K562 (cell line): ENCODE data around the gene MAP3K6. TPM values are rescaled to one million over a fixed set of nuclear protein-coding genes. Genes with fewer than 3 reads are reported as not detected.

Experiments used
- CHD2 ChIP-seq: IDR thresholded peaks from 2 replicates; pipeline ENCODE4 v1.6.1; 2011; ENCODE audit warnings: low read depth, low read length
- CREM ChIP-seq: IDR thresholded peaks from 2 replicates; pipeline ENCODE4 v1.6.1; 2014; ENCODE audit warnings: antibody characterized with exemption, low read depth
- EGR1 ChIP-seq: fragments of 450-650 bp; conservative IDR thresholded peaks from 2 replicates; pipeline ENCODE4 v1.6.1; 2017; ENCODE audit warnings: mild to moderate bottlenecking
- ESRRA ChIP-seq: fragments of 450-650 bp; IDR thresholded peaks from 2 replicates; pipeline ENCODE4 v1.6.1; 2014; ENCODE audit warnings: low read depth, mild to moderate bottlenecking, moderate library complexity, borderline replicate concordance
- NFATC3 ChIP-seq: fragments of 450-650 bp; IDR thresholded peaks from 2 replicates; pipeline ENCODE4 v1.6.1; 2017; ENCODE audit warnings: mild to moderate bottlenecking
- OTX1 ChIP-seq: fragments of 450-650 bp; formaldehyde crosslinking; IDR thresholded peaks from 2 replicates; pipeline ENCODE4 v1.4.0; 2022; ENCODE audit warnings: mild to moderate bottlenecking
- PHF21A ChIP-seq: fragments of 450-650 bp; IDR thresholded peaks from 2 replicates; pipeline ENCODE4 v1.6.1; 2017; ENCODE audit warnings: low read depth, borderline replicate concordance
- RUNX1 ChIP-seq: sonication (generic); IDR thresholded peaks from 2 replicates; pipeline ENCODE4 v1.6.1; 2016; ENCODE audit warnings: antibody characterized with exemption, low read depth
- SAFB ChIP-seq: fragments of 200-400 bp; formaldehyde crosslinking; IDR thresholded peaks from 2 replicates; pipeline ENCODE4 v1.6.1; 2017; ENCODE audit warnings: low read depth, low read length, borderline replicate concordance
- SETDB1 ChIP-seq: IDR thresholded peaks from one replicate; pipeline ENCODE4 v1.6.1; 2012; ENCODE audit warnings: low read length, control low read depth, inconsistent platforms
- ZNF197 ChIP-seq: fragments of 200-800 bp; sonication (Bioruptor generic); IDR thresholded peaks from 2 replicates; pipeline ENCODE4 v1.6.1; 2016; ENCODE audit warnings: low read depth, missing genetic modification characterization, missing compliant biosample characterization
- polyA plus RNA-seq, 8 experiments: library from polyadenylated mRNA; depleted of rRNA in 4 of 8; stranded (reverse) in 5 of 8; unstranded in 3 of 8; fragments of >200 nt; fragmentation: Nextera tagmentation in 2 of 8; fragmentation: Illumina TruSeq in 1 of 8; extraction: Ambion mirVana in 2 of 8; extraction: Trizol in 1 of 8; gene quantifications; 2 replicates each; pipeline versions ENCODE4 v1.2.1 to v1.2.3, GENCODE V29; 2011 to 2014; ENCODE audit warnings: inconsistent platforms in 1 of 8, missing spikeins in 1 of 8
- total RNA-seq, 7 experiments: library from RNA; depleted of rRNA in 6 of 7; stranded (reverse); fragments of >200 nt in 6 of 7; fragmentation: Illumina TruSeq in 2 of 7; extraction: Trizol in 2 of 7; gene quantifications; 2 replicates each; pipeline versions ENCODE4 v1.2.1 to v1.2.3, GENCODE V29; 2011 to 2021; ENCODE audit warnings: low replicate concordance in 1 of 7
- TF ChIP-seq, protein P1 (sequence below): fragments of 200-600 bp; sonication (generic); IDR thresholded peaks from one replicate; pipeline ENCODE4 v1.6.1; 2012; ENCODE audit warnings: mild to moderate bottlenecking, low read depth, low read length, inconsistent platforms
- TF ChIP-seq, protein P2 (sequence below): fragments of 450-650 bp; IDR thresholded peaks from 2 replicates; pipeline ENCODE4 v1.6.1; 2017; ENCODE audit warnings: mild to moderate bottlenecking, moderate library complexity

MAP3K6 gene
- total and polyA plus RNA-seq, 9 of the 15 experiments (the other 6 are each of a cell fraction or from before 2014, with no cell fraction given): 0.99 to 21.9 (median 7.0) TPM

DNA sequence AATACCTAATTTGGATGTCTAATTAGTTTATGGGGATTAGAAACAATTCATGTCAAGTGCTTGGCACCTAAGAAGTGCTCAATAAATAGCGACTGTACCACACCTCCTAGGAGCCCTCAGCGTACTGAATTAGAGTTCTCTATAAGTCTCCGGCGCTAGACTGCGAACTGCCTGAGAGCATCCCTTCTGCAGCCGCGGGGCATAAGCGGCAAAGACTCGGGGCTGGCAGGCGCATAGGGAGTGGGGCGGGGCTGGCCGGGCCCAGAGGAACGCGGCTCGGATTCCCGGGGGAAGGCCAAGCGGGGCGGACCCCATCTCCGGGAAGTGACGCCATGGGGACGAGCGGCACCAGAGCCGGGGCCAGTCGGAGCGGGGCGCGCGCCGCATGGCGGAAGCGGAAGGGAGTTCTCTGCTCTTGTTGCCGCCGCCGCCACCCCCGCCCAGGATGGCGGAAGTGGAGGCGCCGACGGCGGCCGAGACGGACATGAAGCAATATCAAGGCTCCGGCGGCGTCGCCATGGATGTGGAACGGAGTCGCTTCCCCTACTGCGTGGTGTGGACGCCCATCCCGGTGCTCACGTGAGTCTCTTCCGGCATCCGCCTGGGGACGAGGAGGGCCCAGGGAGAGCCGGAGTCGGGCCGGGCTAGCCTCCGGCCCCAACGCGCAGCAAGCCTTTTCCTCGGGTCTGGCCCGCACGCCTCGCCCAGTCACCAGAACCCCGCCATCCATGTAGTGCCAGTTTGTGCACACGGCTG is 44.8 kb downstream of the MAP3K6 start, which contains the start of gene TMEM222 (continued):
- TF ChIP-seq, protein P1, sequence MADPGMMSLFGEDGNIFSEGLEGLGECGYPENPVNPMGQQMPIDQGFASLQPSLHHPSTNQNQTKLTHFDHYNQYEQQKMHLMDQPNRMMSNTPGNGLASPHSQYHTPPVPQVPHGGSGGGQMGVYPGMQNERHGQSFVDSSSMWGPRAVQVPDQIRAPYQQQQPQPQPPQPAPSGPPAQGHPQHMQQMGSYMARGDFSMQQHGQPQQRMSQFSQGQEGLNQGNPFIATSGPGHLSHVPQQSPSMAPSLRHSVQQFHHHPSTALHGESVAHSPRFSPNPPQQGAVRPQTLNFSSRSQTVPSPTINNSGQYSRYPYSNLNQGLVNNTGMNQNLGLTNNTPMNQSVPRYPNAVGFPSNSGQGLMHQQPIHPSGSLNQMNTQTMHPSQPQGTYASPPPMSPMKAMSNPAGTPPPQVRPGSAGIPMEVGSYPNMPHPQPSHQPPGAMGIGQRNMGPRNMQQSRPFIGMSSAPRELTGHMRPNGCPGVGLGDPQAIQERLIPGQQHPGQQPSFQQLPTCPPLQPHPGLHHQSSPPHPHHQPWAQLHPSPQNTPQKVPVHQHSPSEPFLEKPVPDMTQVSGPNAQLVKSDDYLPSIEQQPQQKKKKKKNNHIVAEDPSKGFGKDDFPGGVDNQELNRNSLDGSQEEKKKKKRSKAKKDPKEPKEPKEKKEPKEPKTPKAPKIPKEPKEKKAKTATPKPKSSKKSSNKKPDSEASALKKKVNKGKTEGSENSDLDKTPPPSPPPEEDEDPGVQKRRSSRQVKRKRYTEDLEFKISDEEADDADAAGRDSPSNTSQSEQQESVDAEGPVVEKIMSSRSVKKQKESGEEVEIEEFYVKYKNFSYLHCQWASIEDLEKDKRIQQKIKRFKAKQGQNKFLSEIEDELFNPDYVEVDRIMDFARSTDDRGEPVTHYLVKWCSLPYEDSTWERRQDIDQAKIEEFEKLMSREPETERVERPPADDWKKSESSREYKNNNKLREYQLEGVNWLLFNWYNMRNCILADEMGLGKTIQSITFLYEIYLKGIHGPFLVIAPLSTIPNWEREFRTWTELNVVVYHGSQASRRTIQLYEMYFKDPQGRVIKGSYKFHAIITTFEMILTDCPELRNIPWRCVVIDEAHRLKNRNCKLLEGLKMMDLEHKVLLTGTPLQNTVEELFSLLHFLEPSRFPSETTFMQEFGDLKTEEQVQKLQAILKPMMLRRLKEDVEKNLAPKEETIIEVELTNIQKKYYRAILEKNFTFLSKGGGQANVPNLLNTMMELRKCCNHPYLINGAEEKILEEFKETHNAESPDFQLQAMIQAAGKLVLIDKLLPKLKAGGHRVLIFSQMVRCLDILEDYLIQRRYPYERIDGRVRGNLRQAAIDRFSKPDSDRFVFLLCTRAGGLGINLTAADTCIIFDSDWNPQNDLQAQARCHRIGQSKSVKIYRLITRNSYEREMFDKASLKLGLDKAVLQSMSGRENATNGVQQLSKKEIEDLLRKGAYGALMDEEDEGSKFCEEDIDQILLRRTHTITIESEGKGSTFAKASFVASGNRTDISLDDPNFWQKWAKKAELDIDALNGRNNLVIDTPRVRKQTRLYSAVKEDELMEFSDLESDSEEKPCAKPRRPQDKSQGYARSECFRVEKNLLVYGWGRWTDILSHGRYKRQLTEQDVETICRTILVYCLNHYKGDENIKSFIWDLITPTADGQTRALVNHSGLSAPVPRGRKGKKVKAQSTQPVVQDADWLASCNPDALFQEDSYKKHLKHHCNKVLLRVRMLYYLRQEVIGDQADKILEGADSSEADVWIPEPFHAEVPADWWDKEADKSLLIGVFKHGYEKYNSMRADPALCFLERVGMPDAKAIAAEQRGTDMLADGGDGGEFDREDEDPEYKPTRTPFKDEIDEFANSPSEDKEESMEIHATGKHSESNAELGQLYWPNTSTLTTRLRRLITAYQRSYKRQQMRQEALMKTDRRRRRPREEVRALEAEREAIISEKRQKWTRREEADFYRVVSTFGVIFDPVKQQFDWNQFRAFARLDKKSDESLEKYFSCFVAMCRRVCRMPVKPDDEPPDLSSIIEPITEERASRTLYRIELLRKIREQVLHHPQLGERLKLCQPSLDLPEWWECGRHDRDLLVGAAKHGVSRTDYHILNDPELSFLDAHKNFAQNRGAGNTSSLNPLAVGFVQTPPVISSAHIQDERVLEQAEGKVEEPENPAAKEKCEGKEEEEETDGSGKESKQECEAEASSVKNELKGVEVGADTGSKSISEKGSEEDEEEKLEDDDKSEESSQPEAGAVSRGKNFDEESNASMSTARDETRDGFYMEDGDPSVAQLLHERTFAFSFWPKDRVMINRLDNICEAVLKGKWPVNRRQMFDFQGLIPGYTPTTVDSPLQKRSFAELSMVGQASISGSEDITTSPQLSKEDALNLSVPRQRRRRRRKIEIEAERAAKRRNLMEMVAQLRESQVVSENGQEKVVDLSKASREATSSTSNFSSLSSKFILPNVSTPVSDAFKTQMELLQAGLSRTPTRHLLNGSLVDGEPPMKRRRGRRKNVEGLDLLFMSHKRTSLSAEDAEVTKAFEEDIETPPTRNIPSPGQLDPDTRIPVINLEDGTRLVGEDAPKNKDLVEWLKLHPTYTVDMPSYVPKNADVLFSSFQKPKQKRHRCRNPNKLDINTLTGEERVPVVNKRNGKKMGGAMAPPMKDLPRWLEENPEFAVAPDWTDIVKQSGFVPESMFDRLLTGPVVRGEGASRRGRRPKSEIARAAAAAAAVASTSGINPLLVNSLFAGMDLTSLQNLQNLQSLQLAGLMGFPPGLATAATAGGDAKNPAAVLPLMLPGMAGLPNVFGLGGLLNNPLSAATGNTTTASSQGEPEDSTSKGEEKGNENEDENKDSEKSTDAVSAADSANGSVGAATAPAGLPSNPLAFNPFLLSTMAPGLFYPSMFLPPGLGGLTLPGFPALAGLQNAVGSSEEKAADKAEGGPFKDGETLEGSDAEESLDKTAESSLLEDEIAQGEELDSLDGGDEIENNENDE: no peak
- TF ChIP-seq CHD2 (0 out of 2 replicates have a peak, but pooled peaks have one; percentile 24), OTX1 (CRISPR knock-in tag) (peak; percentile 15; the same call in 1 of the 2 replicates), CREM (peak; percentile 99), SAFB (0 out of 2 replicates have a peak, but pooled peaks have one; percentile 11), RUNX1 (0 out of 2 replicates have a peak, but pooled peaks have one; percentile 36), ESRRA (peak; percentile 86), NFATC3 (no peak), SETDB1 (no peak), EGR1 (peak; percentile 98), ZNF197 (CRISPR knock-in tag) (0 out of 2 replicates have a peak, but pooled peaks have one; percentile 26), PHF21A (peak; percentile 73; the same call in 1 of the 2 replicates)
- TF ChIP-seq, protein P2, sequence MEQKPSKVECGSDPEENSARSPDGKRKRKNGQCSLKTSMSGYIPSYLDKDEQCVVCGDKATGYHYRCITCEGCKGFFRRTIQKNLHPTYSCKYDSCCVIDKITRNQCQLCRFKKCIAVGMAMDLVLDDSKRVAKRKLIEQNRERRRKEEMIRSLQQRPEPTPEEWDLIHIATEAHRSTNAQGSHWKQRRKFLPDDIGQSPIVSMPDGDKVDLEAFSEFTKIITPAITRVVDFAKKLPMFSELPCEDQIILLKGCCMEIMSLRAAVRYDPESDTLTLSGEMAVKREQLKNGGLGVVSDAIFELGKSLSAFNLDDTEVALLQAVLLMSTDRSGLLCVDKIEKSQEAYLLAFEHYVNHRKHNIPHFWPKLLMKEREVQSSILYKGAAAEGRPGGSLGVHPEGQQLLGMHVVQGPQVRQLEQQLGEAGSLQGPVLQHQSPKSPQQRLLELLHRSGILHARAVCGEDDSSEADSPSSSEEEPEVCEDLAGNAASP: no peak
